CD1c-positive myeloid dendritic cell (primary cell): ENCODE results near the gene SDC1.
"Not testable (repeated sequence)": the region's sequence is repeated elsewhere in the genome, so short reads cannot be mapped to it uniquely, and the experiment has no call there.

Experiments
- DNase-seq: peaks from one replicate; pipeline ENCODE4 v3.0.0-alpha.2; 2016; ENCODE audit errors: extremely low spot score

Gene SDC1

GRCh38 chr2:20196657-20197161, 28.2 kb downstream of the SDC1 start:
- no peak for DNase-seq

DNA sequence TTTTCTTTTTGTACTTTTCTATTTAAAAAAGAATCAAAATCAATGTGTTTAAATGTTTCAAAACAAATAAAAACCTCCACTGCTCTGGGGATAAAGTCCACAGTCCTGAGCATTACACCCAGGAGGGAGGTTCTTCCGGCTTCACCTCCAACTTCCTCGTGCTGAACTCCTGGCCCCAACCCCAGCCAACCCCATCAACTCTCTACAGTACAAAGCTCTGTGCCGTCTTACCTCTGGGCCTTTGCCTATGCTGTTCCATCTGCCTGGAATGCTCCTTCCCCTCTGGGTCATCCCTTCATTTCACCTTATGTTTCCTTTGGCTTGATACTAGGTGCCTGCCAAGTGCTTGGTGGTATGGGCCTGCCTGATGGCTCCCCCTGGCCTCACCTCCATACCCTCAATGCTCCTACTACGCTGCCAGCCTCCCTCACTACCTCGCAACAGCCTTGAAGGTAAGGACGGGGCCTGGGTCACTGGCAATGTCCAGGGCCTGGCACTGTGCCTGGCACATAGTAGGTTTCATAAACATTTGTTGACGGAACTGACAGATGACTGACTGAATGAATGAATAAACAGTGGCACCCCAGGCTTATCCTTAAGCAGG, 28.8 kb downstream of the SDC1 start:
- DNase-seq, result no peak

DNA sequence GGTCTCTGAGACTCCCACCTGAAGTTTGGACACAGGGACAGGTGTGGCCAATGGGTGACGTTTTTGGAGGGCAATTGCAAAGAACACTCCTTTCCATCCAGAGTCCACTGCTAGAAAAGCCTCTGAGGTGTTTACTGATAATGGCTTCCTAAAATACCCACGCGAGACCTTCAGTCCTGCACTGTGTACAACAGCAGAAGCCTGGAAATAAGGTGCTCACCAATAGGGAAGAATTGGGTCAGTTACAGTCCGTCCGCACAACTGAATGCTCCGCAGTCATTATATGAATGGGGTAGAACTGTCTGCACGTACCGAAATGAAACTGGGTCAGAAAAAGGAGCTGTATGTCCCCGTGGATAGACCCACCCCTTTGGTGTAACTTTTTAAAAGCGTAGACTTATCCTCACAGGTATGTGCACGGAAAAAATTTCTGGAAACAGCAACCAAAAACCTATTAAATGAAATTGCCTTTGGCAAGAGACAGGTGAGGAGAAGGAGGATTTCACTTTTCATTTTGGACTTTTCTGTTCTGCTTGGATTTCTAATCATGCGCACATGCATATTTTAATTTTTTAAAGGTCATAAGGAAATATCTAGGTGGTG, 29.4 kb downstream of the SDC1 start:
- no peak for DNase-seq

GRCh38 chr2:20195016-20195411, 29.9 kb downstream of the SDC1 start:
- not testable (repeated sequence) for DNase-seq

- no peak for DNase-seq
Measured at GRCh38 chr2:20194097-20195015, 30.6 kb downstream of the SDC1 start.

DNA sequence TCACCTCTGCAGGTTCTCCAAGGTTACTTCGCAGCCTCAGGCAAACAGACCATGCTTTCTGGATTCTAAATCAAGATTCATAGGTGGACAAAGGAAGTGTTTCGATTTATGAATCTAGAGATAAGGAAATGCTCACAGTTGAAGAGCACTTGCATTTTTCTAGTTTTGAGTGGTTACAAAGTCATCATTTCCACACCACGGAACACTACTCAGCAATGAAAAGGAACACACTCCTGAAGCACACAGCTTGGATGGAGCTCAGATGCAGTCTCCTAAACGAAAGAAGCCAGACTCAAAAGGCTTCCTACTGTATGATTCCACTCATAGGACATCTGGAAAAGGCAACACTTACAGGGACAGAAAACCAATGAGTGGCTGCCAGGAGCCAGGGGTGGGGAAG, 31.7 kb downstream of the SDC1 start:
- no peak for DNase-seq

DNA sequence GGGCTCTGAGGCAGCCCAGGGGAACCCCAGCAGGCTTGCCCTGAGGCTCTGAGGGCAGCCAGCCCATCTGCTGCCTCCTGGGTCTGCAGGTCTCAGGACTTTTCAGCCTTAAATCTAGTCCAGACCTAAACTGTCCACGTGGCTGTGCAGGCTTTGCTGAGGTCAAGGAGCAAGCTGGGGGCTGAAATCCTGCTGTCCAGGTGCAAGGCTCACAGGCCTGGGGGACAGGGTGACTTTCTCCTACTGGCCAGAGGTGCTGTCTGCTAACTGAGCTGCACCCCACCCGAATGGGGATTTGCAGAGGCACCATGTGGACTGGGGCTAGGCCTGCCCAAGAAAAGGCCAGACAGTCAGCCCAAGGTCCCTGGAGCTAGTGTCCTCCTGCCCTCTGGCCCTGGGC, 32.1 kb downstream of the SDC1 start:
- DNase-seq, result no peak

DNA sequence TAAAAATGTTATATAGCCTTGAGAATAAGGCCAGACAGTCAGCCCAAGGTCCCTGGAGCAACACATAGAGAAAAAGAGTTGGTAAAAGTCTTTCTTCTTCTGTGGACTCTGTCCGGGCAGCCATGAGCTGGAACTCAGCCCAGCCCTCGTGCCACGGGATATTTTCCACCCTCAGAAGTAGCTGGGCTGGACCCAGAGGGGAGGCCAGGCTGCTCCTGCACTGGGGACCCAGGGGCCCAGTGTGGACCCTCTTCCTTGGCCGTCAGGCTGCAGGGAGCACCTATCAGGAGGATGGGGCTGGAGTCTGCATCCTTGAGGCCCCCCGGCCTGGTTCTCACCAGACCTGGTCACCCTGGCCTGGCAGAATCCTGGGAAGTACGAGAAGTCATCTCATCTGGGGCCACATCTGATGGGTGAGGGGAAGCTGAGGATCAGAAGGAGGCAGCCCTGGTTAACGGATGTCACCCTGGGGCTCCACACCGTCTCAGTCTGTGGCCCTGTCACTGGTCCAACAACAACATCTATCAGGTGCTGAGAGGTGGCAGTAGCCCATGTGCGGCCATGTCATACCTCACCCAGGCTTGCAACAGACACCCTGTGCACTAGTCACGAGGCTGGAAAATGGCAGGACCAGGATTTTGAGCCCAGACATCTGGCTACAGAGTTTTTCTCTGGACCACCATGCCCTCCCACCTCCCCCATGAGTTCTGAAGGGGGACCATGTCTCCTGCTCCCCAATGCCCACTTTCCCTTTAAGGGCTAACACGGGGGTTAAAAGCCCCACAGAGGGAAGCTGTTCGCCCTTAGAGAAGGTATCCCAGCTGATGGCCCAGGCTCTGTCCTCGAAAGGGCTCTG, 33.0 kb downstream of the SDC1 start:
- DNase-seq, result no peak

DNA sequence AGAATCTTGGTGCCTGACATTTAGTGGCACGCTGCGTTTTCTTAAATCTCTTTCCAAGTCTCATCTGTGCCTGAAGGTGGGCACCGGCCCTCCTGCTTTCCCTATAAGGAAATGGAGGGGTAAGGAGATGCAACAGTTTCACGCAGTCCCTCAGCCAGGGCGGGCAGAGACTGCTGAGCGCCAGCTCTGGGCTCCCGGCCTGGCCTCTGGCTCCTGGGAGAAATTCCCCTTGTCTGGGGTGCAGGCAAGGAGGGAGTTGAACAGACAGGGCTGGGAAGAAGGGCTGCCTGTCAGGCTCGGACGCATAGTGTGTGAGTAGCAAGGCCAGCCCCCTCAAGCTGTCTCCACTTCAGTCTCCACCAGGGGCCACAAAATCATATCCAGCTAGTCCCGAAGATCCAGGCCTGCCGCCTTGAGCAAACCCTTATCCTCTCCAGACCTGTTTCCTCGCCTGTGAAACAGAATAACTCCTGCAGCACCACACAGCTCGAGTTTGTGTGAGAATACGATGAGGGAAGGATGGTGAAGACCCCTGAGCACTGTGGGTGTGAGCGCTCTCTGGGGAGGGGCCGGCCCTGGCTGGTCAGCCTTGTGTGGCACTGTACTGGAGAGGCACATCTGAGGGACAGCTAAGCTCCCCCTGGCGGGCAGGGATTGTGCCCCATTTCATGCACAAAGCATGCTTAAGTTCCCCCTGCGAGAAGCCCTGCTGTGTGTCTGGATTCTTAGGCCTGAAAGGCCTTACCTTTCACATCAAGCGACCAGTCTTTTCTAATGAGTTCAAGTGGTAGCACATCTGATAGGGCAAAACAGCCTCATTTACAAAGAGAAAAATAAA, 33.8 kb downstream of the SDC1 start:
- no peak for DNase-seq

DNA sequence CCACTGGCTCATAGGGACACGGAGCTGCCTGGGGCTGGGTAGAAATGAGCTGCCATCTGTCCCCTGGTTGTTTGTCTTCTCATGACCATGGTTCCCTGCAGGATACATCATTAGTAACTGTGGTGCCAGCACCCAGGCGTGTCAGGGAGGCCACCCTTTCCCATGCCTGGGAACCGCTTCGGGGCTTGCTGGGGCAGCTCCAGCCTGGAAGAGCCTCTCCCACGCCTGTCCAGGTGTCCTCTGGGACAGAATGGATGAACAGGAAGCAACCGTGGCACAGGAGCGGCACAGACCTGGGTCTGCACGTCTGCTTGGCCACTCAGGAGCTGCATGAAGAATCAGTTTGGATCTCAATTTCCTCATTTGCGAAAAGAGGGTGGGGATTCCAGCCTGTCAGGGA, 34.8 kb downstream of the SDC1 start:
- no peak for DNase-seq

GRCh38 chr2:20189299-20189931, 35.5 kb downstream of the SDC1 start:
- DNase-seq, result no peak

DNA sequence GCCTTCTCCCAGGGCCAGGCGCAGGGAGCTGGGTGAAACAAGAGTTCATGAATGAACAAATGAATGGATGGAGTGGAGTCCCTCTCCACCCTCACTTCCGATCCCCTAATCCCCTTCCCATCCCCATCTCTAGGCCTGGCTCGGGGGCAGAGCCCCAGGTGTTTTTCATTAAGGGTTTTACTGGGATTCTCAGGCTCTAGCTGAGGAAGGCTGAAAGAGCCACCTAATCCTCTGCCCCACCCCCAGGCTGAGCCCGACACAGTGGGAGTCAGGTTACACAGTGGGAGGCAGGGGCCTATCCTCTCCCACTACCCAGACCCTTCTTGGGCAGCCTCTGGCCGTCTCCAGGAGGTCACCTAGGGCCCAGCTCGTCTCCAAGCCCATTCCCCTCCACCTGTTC, 36.1 kb downstream of the SDC1 start:
- DNase-seq, result no peak

DNA sequence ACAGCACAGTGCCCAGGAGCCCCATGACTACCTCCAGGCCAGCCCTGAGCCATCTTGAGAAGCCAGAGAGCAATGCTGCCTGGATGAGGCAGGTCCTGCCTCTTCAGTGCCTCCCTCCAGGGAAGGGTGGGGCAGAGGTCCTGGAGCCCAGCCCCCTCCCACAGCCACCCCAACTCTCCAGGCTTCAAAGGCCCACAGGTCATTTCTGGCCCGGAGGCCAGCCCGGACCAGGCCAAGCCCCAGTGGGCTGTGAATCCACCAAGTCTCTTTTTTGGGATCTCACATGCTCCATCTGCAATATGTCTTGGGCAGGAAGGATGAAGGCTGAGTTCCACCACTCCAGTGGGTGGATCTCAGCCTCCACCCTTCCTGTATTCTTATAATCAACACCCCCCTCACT, 36.7 kb downstream of the SDC1 start:
- no peak for DNase-seq

- no peak for DNase-seq
Measured at GRCh38 chr2:20187331-20187730, 37.6 kb downstream of the SDC1 start.

DNA sequence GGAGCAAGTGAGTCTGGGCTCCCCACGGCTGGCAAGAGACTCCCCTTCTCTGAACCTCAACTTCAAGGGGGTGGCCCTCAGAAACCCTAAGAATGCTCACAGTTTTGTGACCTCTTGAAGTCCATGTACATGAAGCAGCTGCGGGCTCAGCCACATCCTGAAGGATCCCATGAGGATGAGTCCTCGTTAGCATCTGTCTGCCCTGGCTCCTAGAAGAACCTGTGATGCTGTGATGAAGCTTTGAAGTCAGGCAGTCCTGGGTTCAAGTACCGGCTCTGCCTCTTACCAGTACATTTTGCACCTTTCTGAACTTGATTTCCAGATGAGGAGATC, 38.1 kb downstream of the SDC1 start:
- peak; percentile 6 for DNase-seq

DNA sequence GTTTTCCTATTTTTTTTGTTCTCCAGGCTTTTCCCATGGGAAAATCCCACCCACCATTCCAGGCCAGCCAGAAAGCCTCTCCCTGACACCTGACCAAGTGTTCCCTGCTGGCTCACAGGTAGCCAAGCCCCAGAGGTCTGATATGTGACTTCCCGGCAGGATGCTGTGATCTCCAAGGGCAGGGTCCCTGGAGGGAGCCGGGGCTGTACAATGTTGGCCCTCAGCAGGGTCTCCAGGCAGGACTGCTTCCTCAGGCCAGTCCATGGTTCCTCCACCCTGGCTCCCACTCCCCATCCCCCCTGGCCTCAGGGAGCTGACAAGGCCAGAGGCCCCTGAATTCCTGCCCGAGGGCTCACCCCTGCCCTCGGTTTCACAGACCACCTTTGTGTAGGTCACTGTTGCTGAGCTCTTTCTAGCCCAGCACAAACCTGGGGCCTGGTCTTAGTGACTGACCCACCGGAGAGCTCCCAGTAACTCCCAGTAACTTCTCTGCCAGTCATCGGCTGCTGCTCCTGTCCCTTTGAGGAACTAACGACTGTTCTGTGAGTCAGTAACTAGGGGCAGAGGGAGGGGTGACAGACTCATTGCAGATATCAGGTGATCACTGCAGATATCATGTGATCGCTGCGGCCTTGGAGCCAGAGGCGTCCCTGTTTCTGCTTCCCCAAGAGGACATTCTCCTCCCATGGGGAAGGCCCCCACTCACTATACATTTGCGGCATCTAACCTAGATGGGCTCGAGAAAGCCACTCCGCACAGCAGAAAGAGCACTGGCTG, 38.7 kb downstream of the SDC1 start:
- DNase-seq, result peak; percentile 94

GRCh38 chr2:20185176-20186022, 39.5 kb downstream of the SDC1 start:
- DNase-seq, result peak; percentile 91

DNA sequence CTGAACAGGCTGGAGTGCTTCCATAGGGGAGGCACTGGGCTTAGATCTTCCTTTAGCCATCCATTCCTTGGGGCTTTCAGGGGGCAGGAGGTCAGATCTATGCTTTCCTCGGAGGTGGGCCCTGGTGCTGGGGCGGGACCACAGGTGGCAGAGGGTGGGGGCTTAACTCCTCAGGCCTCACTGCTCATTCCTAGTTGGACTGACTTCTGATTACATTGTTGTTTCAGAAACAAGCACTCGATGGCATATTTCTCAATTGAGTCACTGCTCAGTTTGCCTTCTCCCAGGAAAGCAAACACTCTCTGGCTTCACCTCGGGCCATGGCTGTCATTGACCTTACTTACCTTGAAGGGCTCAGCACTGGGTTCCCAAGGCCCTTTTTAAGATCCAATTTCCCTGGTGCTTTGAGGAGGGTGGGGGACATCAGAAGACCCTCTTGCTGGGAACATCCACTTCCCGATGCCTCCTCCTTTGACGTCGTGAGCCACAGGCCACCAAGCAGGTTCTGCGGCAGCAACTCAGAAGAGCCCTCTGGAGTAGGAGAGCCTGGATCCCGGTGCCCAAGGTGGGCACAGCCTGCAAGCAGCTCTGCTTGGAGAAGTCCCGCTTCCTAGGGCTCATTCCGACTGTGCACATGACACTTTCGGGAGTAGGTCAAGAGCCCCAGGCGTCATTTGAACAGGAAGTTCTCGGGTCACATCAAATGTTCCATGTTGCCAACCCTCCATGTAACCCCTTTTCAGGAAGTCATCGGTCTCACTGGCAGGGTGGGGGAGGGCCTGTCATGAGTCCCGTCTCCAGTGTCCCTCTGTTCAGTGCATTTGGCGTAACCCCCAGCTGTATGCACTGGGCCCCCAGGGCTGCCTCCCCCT, 40.6 kb downstream of the SDC1 start:
- peak; percentile 76 for DNase-seq
